ENCODE results near the gene SSUH2. TPM values are rescaled to one million over a fixed set of nuclear protein-coding genes. Genes with fewer than 3 reads are reported as not detected.
"Not testable (repeated sequence)": the region's sequence is repeated elsewhere in the genome, so short reads cannot be mapped to it uniquely, and the experiment has no call there.

SSUH2 gene
- total RNA-seq, 2 experiments from 2014 or later = 0.11 to 0.31 TPM

DNA sequence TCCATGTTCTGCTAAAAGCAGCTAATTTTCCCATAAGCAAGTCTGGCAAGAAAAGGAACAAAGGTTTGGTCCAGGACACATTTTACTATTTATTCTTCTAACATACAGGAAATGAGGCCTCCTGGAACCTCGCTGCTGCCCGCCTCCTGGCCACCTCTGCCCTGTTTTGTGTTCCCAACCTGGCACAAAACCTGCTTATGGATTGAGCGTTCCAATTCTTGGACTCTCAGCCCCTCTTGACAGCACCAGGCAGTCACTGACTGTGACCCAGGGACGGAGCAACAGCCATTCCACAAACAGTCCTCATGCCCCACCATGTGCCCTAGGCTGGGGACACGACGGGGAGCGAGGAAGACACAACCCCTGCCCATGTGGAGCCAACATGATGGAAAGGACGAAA, 11.6 kb upstream of the SSUH2 start:
- CTCF ChIA-PET = interaction anchor here (0.7 kb wide), 1 partner anchor 646 kb away, joined by 3 read pairs; no protein-coding TSS in a partner anchor
- H3K36me3 Mint-ChIP-seq (ENCODE audit: low read depth) = no peaks in the 10 kb centered on the region
- peaks cover 23% of the 10 kb centered on the region for H3K27me3 Mint-ChIP-seq
- no peak overlapping the region for H3K27ac Mint-ChIP-seq
- H3K9me3 Mint-ChIP-seq = peaks cover 4% of the 10 kb centered on the region
- no peak for ATAC-seq
- no peaks in the 10 kb centered on the region for H3K4me1 Mint-ChIP-seq (ENCODE audit: low read depth)
- POLR2A ChIA-PET = no interaction called here
- no peak for DNase-seq
- no peak overlapping the region for H3K4me3 Mint-ChIP-seq
- intact Hi-C loops (cut with micrococcal nuclease) = no loop called here
- TF ChIP-seq, protein P1, sequence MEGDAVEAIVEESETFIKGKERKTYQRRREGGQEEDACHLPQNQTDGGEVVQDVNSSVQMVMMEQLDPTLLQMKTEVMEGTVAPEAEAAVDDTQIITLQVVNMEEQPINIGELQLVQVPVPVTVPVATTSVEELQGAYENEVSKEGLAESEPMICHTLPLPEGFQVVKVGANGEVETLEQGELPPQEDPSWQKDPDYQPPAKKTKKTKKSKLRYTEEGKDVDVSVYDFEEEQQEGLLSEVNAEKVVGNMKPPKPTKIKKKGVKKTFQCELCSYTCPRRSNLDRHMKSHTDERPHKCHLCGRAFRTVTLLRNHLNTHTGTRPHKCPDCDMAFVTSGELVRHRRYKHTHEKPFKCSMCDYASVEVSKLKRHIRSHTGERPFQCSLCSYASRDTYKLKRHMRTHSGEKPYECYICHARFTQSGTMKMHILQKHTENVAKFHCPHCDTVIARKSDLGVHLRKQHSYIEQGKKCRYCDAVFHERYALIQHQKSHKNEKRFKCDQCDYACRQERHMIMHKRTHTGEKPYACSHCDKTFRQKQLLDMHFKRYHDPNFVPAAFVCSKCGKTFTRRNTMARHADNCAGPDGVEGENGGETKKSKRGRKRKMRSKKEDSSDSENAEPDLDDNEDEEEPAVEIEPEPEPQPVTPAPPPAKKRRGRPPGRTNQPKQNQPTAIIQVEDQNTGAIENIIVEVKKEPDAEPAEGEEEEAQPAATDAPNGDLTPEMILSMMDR (IDR thresholded peaks at IDR 0.05) = no peak

GRCh38 chr3:8655387-8655835, 10.8 kb upstream of the SSUH2 start:
- peaks cover 23% of the 10 kb centered on the region for H3K27me3 Mint-ChIP-seq
- DNase-seq (no peak), ATAC-seq (no peak)
- no peak overlapping the region for H3K27ac Mint-ChIP-seq
- intact Hi-C loops (cut with micrococcal nuclease) = no loop called here
- TF ChIP-seq, protein P1 (IDR thresholded peaks at IDR 0.05) = no peak
- H3K4me1 Mint-ChIP-seq (ENCODE audit: low read depth) = no peaks in the 10 kb centered on the region
- H3K36me3 Mint-ChIP-seq (ENCODE audit: low read depth) = no peaks in the 10 kb centered on the region
- ChIA-PET CTCF (no interaction called here), POLR2A (no interaction called here)
- peaks cover 4% of the 10 kb centered on the region for H3K9me3 Mint-ChIP-seq
- no peak overlapping the region for H3K4me3 Mint-ChIP-seq

DNA sequence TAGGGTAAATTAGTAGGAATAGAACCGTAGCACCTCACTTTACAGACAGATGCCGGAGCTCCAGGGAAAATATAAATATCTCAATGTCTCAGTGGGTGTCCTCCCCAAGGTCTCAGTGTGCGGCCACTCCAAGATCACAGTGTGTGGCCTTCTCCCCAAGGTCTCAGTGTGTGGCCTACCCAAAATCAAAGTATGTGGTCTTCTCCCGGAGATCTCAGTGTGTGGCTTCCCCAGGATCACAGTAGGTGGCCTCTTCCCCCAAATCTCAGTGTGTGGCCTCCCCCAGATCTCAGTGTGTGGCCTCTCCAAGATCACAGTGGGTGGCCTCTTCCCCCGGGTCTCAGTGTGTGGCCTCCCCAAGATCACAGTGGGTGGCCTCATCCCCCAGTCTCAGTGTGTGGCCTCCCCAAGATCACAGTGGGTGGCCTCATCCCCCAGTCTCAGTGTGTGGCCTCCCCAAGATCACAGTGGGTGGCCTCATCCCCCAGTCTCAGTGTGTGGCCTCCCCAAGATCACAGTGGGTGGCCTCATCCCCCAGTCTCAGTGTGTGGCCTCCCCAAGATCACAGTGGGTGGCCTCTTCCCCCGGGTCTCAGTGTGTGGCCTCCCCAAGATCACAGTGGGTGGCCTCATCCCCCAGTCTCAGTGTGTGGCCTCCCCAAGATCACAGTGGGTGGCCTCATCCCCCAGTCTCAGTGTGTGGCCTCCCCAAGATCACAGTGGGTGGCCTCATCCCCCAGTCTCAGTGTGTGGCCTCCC, 10.2 kb upstream of the SSUH2 start:
- H3K9me3 Mint-ChIP-seq; CTCF ChIA-PET; ATAC-seq; intact Hi-C loops (cut with micrococcal nuclease); POLR2A ChIA-PET; H3K36me3 Mint-ChIP-seq (ENCODE audit: low read depth); H3K27ac Mint-ChIP-seq; H3K4me1 Mint-ChIP-seq (ENCODE audit: low read depth); H3K4me3 Mint-ChIP-seq; DNase-seq: not testable (repeated sequence)
- peaks cover 23% of the 10 kb centered on the region for H3K27me3 Mint-ChIP-seq

GRCh38 chr3:8653800-8654408, 9.3 kb upstream of the SSUH2 start:
- Mint-ChIP-seq H3K9me3 (peaks cover 4% of the 10 kb centered on the region), H3K27ac (no peak overlapping the region), H3K4me3 (no peak overlapping the region), H3K4me1 (ENCODE audit: low read depth) (no peaks in the 10 kb centered on the region), H3K27me3 (peaks cover 18% of the 10 kb centered on the region), H3K36me3 (ENCODE audit: low read depth) (no peaks in the 10 kb centered on the region)
- ChIA-PET POLR2A (no interaction called here), CTCF (no interaction called here)
- ATAC-seq (no peak), DNase-seq (no peak)
- intact Hi-C loops (cut with micrococcal nuclease) = no loop called here
- TF ChIP-seq, protein P1 (IDR thresholded peaks at IDR 0.05) = no peak

- ChIA-PET CTCF (no interaction called here), POLR2A (no interaction called here)
- DNase-seq (no peak), ATAC-seq (no peak)
- Mint-ChIP-seq H3K4me3 (no peak overlapping the region), H3K27me3 (peaks cover 14% of the 10 kb centered on the region), H3K36me3 (ENCODE audit: low read depth) (no peaks in the 10 kb centered on the region), H3K27ac (no peak overlapping the region), H3K9me3 (peaks cover 4% of the 10 kb centered on the region), H3K4me1 (ENCODE audit: low read depth) (no peaks in the 10 kb centered on the region)
- intact Hi-C loops (cut with micrococcal nuclease) = no loop called here
- TF ChIP-seq, protein P1 (IDR thresholded peaks at IDR 0.05) = no peak
Observed at GRCh38 chr3:8652324-8652987, 7.9 kb upstream of the SSUH2 start.
